PFSK-1 (cell line): ENCODE data around the gene LMAN2.

ENCODE experiments used
- FOXP2 ChIP-seq: optimal IDR thresholded peaks from 2 replicates; pipeline ENCODE3; 2011; ENCODE audit warnings: borderline replicate concordance, control low read depth, inconsistent platforms; ENCODE audit not compliant: insufficient read depth; ENCODE audit errors: extremely low read length, extremely low read depth
- POLR2AphosphoS5 ChIP-seq: IDR thresholded peaks from 2 replicates; pipeline ENCODE4 v1.6.1; 2012; ENCODE audit warnings: low read depth, mild to moderate bottlenecking, control low read depth, low read length, moderate library complexity
- SIN3A ChIP-seq: IDR thresholded peaks from 2 replicates; pipeline ENCODE4 v1.6.1; 2012; ENCODE audit warnings: mild to moderate bottlenecking, low read length, moderate library complexity, borderline replicate concordance; ENCODE audit not compliant: insufficient read depth
- TAF1 ChIP-seq: IDR thresholded peaks from 2 replicates; pipeline ENCODE4 v1.6.1; 2012; ENCODE audit warnings: low read length, control low read depth, borderline replicate concordance; ENCODE audit not compliant: insufficient read depth
- TF ChIP-seq, protein P1 (sequence below), 2 experiments: IDR thresholded peaks; 2 replicates each; pipeline versions ENCODE4 v1.6.1 to v1.8.0; 2011 to 2012; ENCODE audit warnings: low read depth in 2 of 2, low read length in 2 of 2, control low read depth in 1 of 2, inconsistent platforms in 1 of 2, mild to moderate bottlenecking in 1 of 2, moderate library complexity in 1 of 2; ENCODE audit not compliant: insufficient read depth in 1 of 2

Gene LMAN2

DNA sequence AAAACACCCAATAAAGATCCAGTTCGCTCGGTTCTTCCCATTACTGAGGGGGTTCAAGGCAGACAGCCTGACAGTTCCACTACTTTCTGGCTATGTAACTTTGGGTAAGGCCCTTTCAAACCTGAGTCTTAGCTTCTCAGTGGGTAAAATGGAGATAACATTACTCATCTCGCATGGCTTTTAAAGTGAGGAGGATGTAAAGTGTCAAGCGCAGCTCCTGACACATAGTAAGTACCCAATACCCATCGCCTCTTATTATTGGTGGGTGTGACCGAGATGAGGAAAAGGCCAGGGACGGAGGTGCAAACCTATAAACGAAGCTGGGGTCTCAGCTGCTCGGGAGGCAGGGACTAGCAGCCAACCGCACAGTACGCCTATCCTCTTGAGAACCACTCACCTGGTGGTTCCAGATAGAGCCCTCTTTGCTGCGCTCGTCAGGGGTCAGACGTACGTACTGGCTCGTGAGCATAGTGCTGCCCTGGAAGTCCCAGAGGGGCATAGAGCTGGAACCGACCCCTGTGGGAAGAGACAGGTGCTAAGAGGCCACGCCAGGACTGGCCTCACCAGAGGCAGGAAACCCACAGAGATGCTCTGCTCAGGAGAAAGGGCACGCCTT, 584 bp downstream of the LMAN2 start:
- TF ChIP-seq POLR2AphosphoS5 (no peak), TAF1 (no peak), FOXP2 (no peak), SIN3A (no peak)
- TF ChIP-seq, protein P1, sequence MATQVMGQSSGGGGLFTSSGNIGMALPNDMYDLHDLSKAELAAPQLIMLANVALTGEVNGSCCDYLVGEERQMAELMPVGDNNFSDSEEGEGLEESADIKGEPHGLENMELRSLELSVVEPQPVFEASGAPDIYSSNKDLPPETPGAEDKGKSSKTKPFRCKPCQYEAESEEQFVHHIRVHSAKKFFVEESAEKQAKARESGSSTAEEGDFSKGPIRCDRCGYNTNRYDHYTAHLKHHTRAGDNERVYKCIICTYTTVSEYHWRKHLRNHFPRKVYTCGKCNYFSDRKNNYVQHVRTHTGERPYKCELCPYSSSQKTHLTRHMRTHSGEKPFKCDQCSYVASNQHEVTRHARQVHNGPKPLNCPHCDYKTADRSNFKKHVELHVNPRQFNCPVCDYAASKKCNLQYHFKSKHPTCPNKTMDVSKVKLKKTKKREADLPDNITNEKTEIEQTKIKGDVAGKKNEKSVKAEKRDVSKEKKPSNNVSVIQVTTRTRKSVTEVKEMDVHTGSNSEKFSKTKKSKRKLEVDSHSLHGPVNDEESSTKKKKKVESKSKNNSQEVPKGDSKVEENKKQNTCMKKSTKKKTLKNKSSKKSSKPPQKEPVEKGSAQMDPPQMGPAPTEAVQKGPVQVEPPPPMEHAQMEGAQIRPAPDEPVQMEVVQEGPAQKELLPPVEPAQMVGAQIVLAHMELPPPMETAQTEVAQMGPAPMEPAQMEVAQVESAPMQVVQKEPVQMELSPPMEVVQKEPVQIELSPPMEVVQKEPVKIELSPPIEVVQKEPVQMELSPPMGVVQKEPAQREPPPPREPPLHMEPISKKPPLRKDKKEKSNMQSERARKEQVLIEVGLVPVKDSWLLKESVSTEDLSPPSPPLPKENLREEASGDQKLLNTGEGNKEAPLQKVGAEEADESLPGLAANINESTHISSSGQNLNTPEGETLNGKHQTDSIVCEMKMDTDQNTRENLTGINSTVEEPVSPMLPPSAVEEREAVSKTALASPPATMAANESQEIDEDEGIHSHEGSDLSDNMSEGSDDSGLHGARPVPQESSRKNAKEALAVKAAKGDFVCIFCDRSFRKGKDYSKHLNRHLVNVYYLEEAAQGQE (IDR thresholded peaks at IDR 0.05; ENCODE audit: insufficient read depth in 1 of 2, low read depth in 2 of 2, low read length in 2 of 2), result no peak

DNA sequence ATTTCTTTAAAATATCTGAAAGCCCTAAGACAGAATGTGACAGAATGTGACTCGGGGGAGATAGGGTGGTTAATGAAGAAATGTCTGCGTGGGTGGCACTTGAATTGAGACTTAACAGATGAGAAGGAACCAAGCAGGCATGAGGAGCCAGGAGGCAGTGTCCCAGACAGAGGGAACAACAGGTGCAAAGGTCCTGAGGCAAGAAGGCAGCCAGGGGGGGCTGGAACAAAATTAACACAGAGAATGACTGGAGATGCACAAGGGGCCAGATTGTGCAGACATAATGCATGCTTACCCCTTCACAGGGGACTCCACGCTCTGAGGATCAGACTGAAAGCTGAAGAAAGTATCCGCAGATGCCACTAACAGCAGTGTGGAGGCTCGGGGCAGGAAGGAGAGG, 1.7 kb downstream of the LMAN2 start:
- TF ChIP-seq SIN3A (no peak), POLR2AphosphoS5 (no peak), TAF1 (no peak), FOXP2 (no peak)
- TF ChIP-seq, protein P1 (IDR thresholded peaks at IDR 0.05; ENCODE audit: insufficient read depth in 1 of 2, low read depth in 2 of 2, low read length in 2 of 2), result no peak

DNA sequence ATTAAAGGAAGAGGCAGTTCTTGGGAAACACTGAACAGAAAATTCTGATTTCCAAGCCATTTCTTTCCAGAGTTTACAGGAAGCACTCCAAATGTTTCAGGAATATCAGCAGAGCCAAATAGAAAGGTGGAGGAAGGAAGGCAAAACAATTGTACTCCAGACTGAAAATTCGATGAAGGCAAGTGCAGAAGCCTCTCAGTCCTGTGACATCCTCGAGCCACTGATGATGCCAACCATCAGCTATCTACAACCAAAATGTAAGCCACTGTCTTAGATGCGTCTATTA, 2.2 kb downstream of the LMAN2 start:
- TF ChIP-seq TAF1, result no peak
- TF ChIP-seq, protein P1 (IDR thresholded peaks at IDR 0.05; ENCODE audit: insufficient read depth in 1 of 2, low read depth in 2 of 2, low read length in 2 of 2), result no peak
- TF ChIP-seq FOXP2, result no peak
- TF ChIP-seq SIN3A, result no peak
- no peak for TF ChIP-seq POLR2AphosphoS5

DNA sequence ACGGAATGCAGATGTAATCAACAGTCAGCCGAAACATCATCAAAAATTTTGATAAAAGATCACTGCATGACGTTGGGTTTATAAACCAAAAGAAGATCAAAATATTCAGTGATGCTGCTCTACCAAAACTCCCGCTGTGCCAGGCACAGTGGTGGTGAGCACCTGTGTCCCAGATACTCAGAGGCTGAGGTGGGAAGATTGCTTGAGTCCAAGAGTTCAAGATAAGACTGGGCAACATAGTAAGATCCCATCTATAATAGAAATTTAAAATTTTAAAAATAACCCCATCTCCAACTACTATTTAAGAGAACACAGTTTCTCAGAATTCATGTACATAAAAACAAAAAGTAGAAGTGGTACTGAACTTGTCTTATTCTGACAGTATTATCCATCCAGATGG, 3.8 kb downstream of the LMAN2 start:
- TF ChIP-seq FOXP2, result no peak
- TF ChIP-seq POLR2AphosphoS5, result no peak
- no peak for TF ChIP-seq SIN3A
- TF ChIP-seq, protein P1 (IDR thresholded peaks at IDR 0.05; ENCODE audit: insufficient read depth in 1 of 2, low read depth in 2 of 2, low read length in 2 of 2), result no peak
- no peak for TF ChIP-seq TAF1

DNA sequence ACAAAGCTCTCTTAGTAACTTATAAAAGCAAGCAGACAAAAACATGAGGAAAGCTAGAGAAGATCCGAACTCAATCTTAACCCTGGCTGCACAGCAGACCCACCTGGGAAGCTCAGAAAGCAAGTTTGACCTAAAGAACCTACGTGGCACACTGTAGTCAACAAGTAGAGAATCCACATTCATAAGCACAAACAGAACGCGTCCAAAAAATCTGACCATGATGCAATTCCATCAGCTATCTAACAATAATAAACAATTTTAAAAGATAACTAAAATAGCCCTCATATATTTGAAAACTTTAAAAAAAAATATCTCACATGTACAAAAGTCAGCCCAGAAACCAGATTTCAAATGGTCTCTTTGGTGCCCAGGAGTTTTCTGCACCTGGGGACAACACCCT, 4.6 kb downstream of the LMAN2 start:
- TF ChIP-seq SIN3A (no peak), POLR2AphosphoS5 (no peak), FOXP2 (no peak), TAF1 (no peak)
- TF ChIP-seq, protein P1 (IDR thresholded peaks at IDR 0.05; ENCODE audit: insufficient read depth in 1 of 2, low read depth in 2 of 2, low read length in 2 of 2), result no peak
